Endodermal cell (in vitro differentiated cells): Measurements from ENCODE around the gene SESN3. TPM values are rescaled to one million over a fixed set of nuclear protein-coding genes. Genes with fewer than 3 reads are reported as not detected.
"Not testable (repeated sequence)": the region's sequence is repeated elsewhere in the genome, so short reads cannot be mapped to it uniquely, and the experiment has no call there.

Source experiments
- DNase-seq: peaks from one replicate; pipeline ENCODE4 v3.0.0-alpha.2; 2017
- H3K27ac ChIP-seq: 2 replicates; pipeline ENCODE4 v1.5.1; 2013; ENCODE audit warnings: mild to moderate bottlenecking, low read depth, low read length, moderate library complexity
- H3K27me3 ChIP-seq: 2 replicates; pipeline ENCODE4 v1.6.1; 2013; ENCODE audit warnings: mild to moderate bottlenecking, low read length, moderate library complexity; ENCODE audit not compliant: insufficient read depth, control insufficient read depth, poor library complexity, severe bottlenecking
- H3K36me3 ChIP-seq: 2 replicates; pipeline ENCODE4 v1.7.0; 2013; ENCODE audit warnings: mild to moderate bottlenecking, low read length, moderate library complexity; ENCODE audit not compliant: control insufficient read depth, insufficient read depth
- H3K4me1 ChIP-seq: one replicate; pipeline ENCODE4 v1.7.0; 2013; ENCODE audit warnings: low read length; ENCODE audit not compliant: control insufficient read depth, insufficient read depth
- H3K4me3 ChIP-seq: 2 replicates; pipeline ENCODE4 v1.5.1; 2013; ENCODE audit warnings: mild to moderate bottlenecking, low read length, moderate library complexity
- H3K9ac ChIP-seq: 2 replicates; pipeline ENCODE4 v1.6.1; 2013; ENCODE audit warnings: mild to moderate bottlenecking, low read length, moderate library complexity; ENCODE audit not compliant: poor library complexity, severe bottlenecking; ENCODE audit errors: extremely low read depth
- H3K9me3 ChIP-seq: 2 replicates; pipeline ENCODE4 v1.6.1; 2013; ENCODE audit warnings: mild to moderate bottlenecking, low read length, moderate library complexity; ENCODE audit not compliant: control insufficient read depth
- H3K27ac Mint-ChIP-seq: 2 replicates; pipeline ENCODE4 v1.8.0; 2020; ENCODE audit warnings: mixed read lengths
- H3K27me3 Mint-ChIP-seq: 2 replicates; pipeline ENCODE4 v1.8.0; 2021; ENCODE audit warnings: mild to moderate bottlenecking, mixed read lengths; ENCODE audit not compliant: insufficient read depth
- H3K36me3 Mint-ChIP-seq: 2 replicates; pipeline ENCODE4 v1.8.0; 2020; ENCODE audit warnings: low read depth, mixed read lengths
- H3K4me1 Mint-ChIP-seq: 2 replicates; pipeline ENCODE4 v1.8.0; 2020; ENCODE audit warnings: mixed read lengths
- H3K4me3 Mint-ChIP-seq: 2 replicates; pipeline ENCODE4 v1.8.0; 2020; ENCODE audit warnings: mild to moderate bottlenecking, moderate library complexity, mixed read lengths
- H3K9me3 Mint-ChIP-seq: 2 replicates; pipeline ENCODE4 v1.8.0; 2020; ENCODE audit warnings: mild to moderate bottlenecking, mixed read lengths
- WGBS, 2 experiments: methylation state at CpG; one replicate each; pipeline versions ENCODE4 v1.1.5 to v1.1.7; 2013; ENCODE audit warnings: missing lambda C conversion rate in 2 of 2, mixed read lengths in 1 of 2; ENCODE audit not compliant: insufficient coverage in 1 of 2, insufficient read length in 1 of 2; 5-methylcytosine and 5-hydroxymethylcytosine counted together
- total RNA-seq, 2 donors: library from RNA; stranded (reverse); fragmentation: NEBNext Ultra II Directional in 1 of 2; extraction: Animal tissue kit (Norgen Biotek cat#: 25700) in 1 of 2; gene quantifications; 2 replicates in 1 of 2; 3 replicates in 1 of 2; pipeline ENCODE4 v1.2.1, GENCODE V29; 2021
- TF ChIP-seq, protein P1 (sequence below): fragments of 200-600 bp; sonication (generic); conservative IDR thresholded peaks from 2 replicates; pipeline ENCODE4 v1.5.0; 2021; ENCODE audit warnings: antibody characterized with exemption, mild to moderate bottlenecking

Gene SESN3
- total RNA-seq, 2 donors from 2014 or later: 33.6 to 43.1 TPM

DNA sequence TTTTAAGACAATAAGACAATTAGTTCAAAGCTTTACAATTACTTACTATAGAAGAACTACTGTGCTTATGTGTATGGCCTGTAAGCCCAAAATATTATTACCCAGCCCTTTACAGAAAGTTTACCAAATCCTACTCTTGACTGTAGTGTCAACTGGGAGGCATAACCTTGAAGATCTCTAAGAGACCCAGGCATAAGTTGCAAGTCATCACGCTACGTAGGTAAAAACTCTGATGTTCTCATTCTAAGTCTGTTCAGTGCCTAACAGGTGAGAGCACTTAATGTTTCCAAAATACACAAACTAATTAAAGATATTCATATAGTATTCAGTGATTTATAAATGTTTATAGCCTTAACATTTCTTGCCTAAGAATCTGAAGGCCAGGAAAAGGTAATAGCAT lies 12.9 kb downstream of the SESN3 start:
- no peak for DNase-seq
- no peaks in the 10 kb centered on the region for H3K9me3 ChIP-seq
- no peak overlapping the region for H3K9ac ChIP-seq
- H3K27me3 Mint-ChIP-seq: no peaks in the 10 kb centered on the region
- peaks cover 10% of the 10 kb centered on the region for H3K36me3 Mint-ChIP-seq
- 89% methylated on average over 2 of the region's 2 CpGs; no CpG with 5 or more reads in 1 of the 2 experiments for WGBS, 2 experiments
- TF ChIP-seq, protein P1, sequence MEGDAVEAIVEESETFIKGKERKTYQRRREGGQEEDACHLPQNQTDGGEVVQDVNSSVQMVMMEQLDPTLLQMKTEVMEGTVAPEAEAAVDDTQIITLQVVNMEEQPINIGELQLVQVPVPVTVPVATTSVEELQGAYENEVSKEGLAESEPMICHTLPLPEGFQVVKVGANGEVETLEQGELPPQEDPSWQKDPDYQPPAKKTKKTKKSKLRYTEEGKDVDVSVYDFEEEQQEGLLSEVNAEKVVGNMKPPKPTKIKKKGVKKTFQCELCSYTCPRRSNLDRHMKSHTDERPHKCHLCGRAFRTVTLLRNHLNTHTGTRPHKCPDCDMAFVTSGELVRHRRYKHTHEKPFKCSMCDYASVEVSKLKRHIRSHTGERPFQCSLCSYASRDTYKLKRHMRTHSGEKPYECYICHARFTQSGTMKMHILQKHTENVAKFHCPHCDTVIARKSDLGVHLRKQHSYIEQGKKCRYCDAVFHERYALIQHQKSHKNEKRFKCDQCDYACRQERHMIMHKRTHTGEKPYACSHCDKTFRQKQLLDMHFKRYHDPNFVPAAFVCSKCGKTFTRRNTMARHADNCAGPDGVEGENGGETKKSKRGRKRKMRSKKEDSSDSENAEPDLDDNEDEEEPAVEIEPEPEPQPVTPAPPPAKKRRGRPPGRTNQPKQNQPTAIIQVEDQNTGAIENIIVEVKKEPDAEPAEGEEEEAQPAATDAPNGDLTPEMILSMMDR: no peak
- no peak overlapping the region for H3K27ac Mint-ChIP-seq
- peaks cover 4% of the 10 kb centered on the region for H3K4me1 Mint-ChIP-seq
- no peaks in the 10 kb centered on the region for H3K9me3 Mint-ChIP-seq
- H3K27me3 ChIP-seq: no peaks in the 10 kb centered on the region
- H3K27ac ChIP-seq: no peak overlapping the region
- no peak overlapping the region for H3K4me3 ChIP-seq
- no peak overlapping the region for H3K4me3 Mint-ChIP-seq
- H3K36me3 ChIP-seq: no peaks in the 10 kb centered on the region
- no peaks in the 10 kb centered on the region for H3K4me1 ChIP-seq

DNA sequence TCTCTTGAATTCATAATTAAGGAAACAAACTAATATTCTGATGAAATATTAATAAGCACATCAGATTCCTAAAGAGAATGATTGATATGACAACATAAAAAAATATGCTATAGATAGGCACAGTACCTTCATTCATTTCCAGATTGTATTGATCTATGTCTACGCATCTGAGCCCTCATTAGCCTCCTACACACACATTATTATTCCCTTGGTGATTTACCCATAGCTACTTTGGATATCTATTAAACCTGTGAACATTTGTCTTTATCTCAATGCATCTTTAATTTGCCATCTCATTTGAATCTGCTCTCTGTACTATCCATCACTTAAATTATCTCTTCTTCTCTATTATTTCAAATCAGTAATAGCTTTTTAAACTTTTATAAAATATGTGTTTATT lies 18.4 kb downstream of the SESN3 start:
- no peak for DNase-seq
- no peak overlapping the region for H3K27ac ChIP-seq
- no peaks in the 10 kb centered on the region for H3K4me1 Mint-ChIP-seq
- peaks cover 20% of the 10 kb centered on the region for H3K36me3 Mint-ChIP-seq
- WGBS, 2 experiments: 96 to 100% methylated on average over 1 of the region's 1 CpG
- no peaks in the 10 kb centered on the region for H3K36me3 ChIP-seq
- no peaks in the 10 kb centered on the region for H3K4me1 ChIP-seq
- H3K27me3 Mint-ChIP-seq: no peaks in the 10 kb centered on the region
- no peak overlapping the region for H3K27ac Mint-ChIP-seq
- H3K9me3 Mint-ChIP-seq: peaks cover 19% of the 10 kb centered on the region
- no peak overlapping the region for H3K9ac ChIP-seq
- TF ChIP-seq, protein P1: no peak
- no peak overlapping the region for H3K4me3 Mint-ChIP-seq
- H3K9me3 ChIP-seq: no peaks in the 10 kb centered on the region
- no peak overlapping the region for H3K4me3 ChIP-seq
- no peaks in the 10 kb centered on the region for H3K27me3 ChIP-seq

DNA sequence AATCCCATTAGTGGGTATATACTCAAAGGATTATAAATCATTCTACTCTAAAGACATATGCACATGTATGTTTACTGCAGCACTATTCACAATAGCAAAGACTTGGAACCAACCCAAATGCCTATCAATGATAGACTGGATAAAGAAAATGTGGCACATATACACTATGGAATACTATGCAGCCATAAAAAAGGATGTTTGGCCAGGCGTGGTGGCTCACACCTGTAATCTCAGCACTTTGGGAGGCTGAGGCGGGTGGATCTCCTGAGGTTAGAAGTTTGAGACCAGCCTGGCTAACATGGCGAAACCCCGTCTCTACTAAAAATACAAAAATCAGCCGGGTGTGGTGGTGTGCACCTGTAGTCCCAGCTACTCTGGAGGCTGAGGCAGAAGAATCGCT lies 21.5 kb downstream of the SESN3 start:
- not testable (repeated sequence) for H3K4me3 ChIP-seq, H3K27ac Mint-ChIP-seq, H3K27me3 Mint-ChIP-seq, H3K9me3 ChIP-seq, H3K36me3 ChIP-seq, H3K4me1 ChIP-seq, DNase-seq, H3K9ac ChIP-seq, H3K4me3 Mint-ChIP-seq, H3K27ac ChIP-seq, H3K4me1 Mint-ChIP-seq
- H3K27me3 ChIP-seq: peaks cover 10% of the 10 kb centered on the region
- WGBS, 2 experiments: 90% methylated on average over 6 of the region's 6 CpGs; no CpG with 5 or more reads in 1 of the 2 experiments
- Mint-ChIP-seq H3K36me3 (peaks cover 18% of the 10 kb centered on the region), H3K9me3 (peaks cover 19% of the 10 kb centered on the region)
